WTC11 (cell line): ENCODE results near the gene NRF1.

Source experiments
- ATF2 ChIP-seq: sonication (generic); formaldehyde crosslinking; IDR thresholded peaks from 2 replicates; pipeline ENCODE4 v1.8.1; 2022; ENCODE audit warnings: low read depth, missing genetic modification reagents, borderline replicate concordance
- CREB1 ChIP-seq: sonication (generic); formaldehyde crosslinking; IDR thresholded peaks from 2 replicates; pipeline ENCODE4 v1.8.0; 2023; ENCODE audit warnings: mild to moderate bottlenecking, missing genetic modification reagents
- CTCF ChIP-seq: fragments of 200-600 bp; IDR thresholded peaks from 2 replicates; pipeline ENCODE4 v1.8.0; 2022; ENCODE audit warnings: antibody characterized with exemption
- FOXJ3 ChIP-seq: sonication (generic); formaldehyde crosslinking; IDR thresholded peaks from 2 replicates; pipeline ENCODE4 v1.9.0; 2021; ENCODE audit warnings: missing genetic modification reagents, mild to moderate bottlenecking, borderline replicate concordance
- FOXK1 ChIP-seq: sonication (generic); formaldehyde crosslinking; IDR thresholded peaks from 2 replicates; pipeline ENCODE4 v1.8.0; 2022; ENCODE audit warnings: mild to moderate bottlenecking, moderate library complexity, missing genetic modification reagents
- JAZF1 ChIP-seq: fragments of 250-450 bp; sonication (Bioruptor Pico); IDR thresholded peaks from 2 replicates; pipeline ENCODE4 v1.9.0; 2021; ENCODE audit warnings: moderate library complexity, mild to moderate bottlenecking, inconsistent platforms
- NR2C2 ChIP-seq: sonication (generic); formaldehyde crosslinking; IDR thresholded peaks from 2 replicates; pipeline ENCODE4 v1.8.0; 2022; ENCODE audit warnings: mild to moderate bottlenecking, missing genetic modification reagents
- TP53 ChIP-seq: sonication (generic); formaldehyde crosslinking; IDR thresholded peaks from 2 replicates; pipeline ENCODE4 v1.8.1; 2023; ENCODE audit warnings: mild to moderate bottlenecking, missing genetic modification reagents
- USF2 ChIP-seq: sonication (generic); formaldehyde crosslinking; IDR thresholded peaks from 2 replicates; pipeline ENCODE4 v1.8.1; 2023; ENCODE audit warnings: mild to moderate bottlenecking, missing genetic modification reagents, moderate library complexity
- ZBTB21 ChIP-seq: sonication (generic); formaldehyde crosslinking; IDR thresholded peaks from 2 replicates; pipeline ENCODE4 v1.8.1; 2023; ENCODE audit warnings: mild to moderate bottlenecking, missing genetic modification reagents, borderline replicate concordance
- ZNF281 ChIP-seq: sonication (generic); formaldehyde crosslinking; IDR thresholded peaks from 2 replicates; pipeline ENCODE4 v1.8.0; 2023; ENCODE audit warnings: mild to moderate bottlenecking, missing genetic modification reagents
- ZNF416 ChIP-seq: fragments of 250-450 bp; sonication (Bioruptor Pico); IDR thresholded peaks from 2 replicates; pipeline ENCODE4 v1.9.0; 2021; ENCODE audit warnings: mild to moderate bottlenecking, inconsistent platforms
- TF ChIP-seq, protein P1 (sequence below): sonication (generic); formaldehyde crosslinking; IDR thresholded peaks from 2 replicates; pipeline ENCODE4 v1.8.1; 2023; ENCODE audit warnings: mild to moderate bottlenecking, missing genetic modification reagents
- TF ChIP-seq, protein P2 (sequence below): sonication (generic); formaldehyde crosslinking; IDR thresholded peaks from 2 replicates; pipeline ENCODE4 v1.8.0; 2022; ENCODE audit warnings: mild to moderate bottlenecking, missing genetic modification reagents

DNA sequence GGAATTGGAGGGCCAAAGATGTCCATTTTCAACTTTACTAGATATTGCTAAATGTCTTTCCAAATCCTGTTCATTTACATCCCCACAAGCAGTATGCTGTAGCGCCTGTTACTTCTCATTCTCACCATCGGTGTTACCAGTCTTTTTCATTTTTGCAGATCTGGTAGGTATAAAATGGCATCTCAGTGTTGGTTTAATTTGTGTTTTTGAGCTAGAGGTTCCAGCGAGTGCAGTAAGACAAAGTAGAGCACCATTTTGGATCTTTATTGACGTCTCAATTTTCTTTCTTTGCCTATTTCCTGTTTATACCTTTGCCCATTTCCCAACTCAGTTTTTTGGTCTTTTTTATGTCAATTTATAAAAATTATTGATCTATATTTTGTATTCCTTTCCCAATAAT, 55.6 kb downstream of the NRF1 start:
- TF ChIP-seq, protein P1, sequence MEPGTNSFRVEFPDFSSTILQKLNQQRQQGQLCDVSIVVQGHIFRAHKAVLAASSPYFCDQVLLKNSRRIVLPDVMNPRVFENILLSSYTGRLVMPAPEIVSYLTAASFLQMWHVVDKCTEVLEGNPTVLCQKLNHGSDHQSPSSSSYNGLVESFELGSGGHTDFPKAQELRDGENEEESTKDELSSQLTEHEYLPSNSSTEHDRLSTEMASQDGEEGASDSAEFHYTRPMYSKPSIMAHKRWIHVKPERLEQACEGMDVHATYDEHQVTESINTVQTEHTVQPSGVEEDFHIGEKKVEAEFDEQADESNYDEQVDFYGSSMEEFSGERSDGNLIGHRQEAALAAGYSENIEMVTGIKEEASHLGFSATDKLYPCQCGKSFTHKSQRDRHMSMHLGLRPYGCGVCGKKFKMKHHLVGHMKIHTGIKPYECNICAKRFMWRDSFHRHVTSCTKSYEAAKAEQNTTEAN, result no peak
- no peak for TF ChIP-seq ZNF416 (CRISPR knock-in tag)
- TF ChIP-seq, protein P2, sequence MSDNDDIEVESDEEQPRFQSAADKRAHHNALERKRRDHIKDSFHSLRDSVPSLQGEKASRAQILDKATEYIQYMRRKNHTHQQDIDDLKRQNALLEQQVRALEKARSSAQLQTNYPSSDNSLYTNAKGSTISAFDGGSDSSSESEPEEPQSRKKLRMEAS (CRISPR knock-in tag), result no peak
- no peak for TF ChIP-seq CTCF
- TF ChIP-seq TP53 (CRISPR knock-in tag), result no peak
- no peak for TF ChIP-seq ZNF281 (CRISPR knock-in tag)
- no peak for TF ChIP-seq FOXK1 (CRISPR knock-in tag)
- TF ChIP-seq NR2C2, result no peak
- TF ChIP-seq ATF2 (CRISPR knock-in tag), result no peak
- TF ChIP-seq CREB1 (CRISPR knock-in tag), result no peak
- TF ChIP-seq JAZF1 (CRISPR knock-in tag), result no peak
- no peak for TF ChIP-seq FOXJ3 (CRISPR knock-in tag)
- no peak for TF ChIP-seq ZBTB21 (CRISPR knock-in tag)
- TF ChIP-seq USF2 (CRISPR knock-in tag), result no peak
